ENCODE results near the gene ADPRM.
"Not testable (repeated sequence)": the region's sequence is repeated elsewhere in the genome, so short reads cannot be mapped to it uniquely, and the experiment has no call there.

GRCh38 chr17:10732121-10732520 is 34.7 kb downstream of the ADPRM start:
- TF ChIP-seq CTCF (IDR thresholded peaks at IDR 0.05; ENCODE audit: low read length); EZH2 (optimal IDR thresholded peaks at IDR 0.05; ENCODE audit: low read depth, low read length); EZH2phosphoT487 (IDR thresholded peaks at IDR 0.05; ENCODE audit: low read length): not testable (repeated sequence)
